Calu3 (cell line): ENCODE measurements around the gene CTNNA2. TPM values are rescaled to one million over a fixed set of nuclear protein-coding genes. Genes with fewer than 3 reads are reported as not detected.

Experiments used
- BruUV-seq: library from RNA; stranded (reverse); fragments of 400-500 nt; replicated peaks from 2 replicates; lab custom pipeline; 2021; lab: Mats Ljungman, UMichigan
- CTCF ChIA-PET: fragments of 300-600 bp; sonication (Branson Sonifier 250); formaldehyde crosslinking; loops from one replicate; lab custom pipeline; 2022; ENCODE audit warnings: antibody characterized with exemption; lab: Charles Lee
- DNase-seq: peaks from one replicate; pipeline ENCODE4 v3.0.0; 2022
- H3K27ac Mint-ChIP-seq: one replicate; pipeline ENCODE4 v1.8.0; 2022; ENCODE audit warnings: mixed read lengths; ENCODE audit not compliant: unreplicated experiment
- H3K27me3 Mint-ChIP-seq: one replicate; pipeline ENCODE4 v1.8.0; 2022; ENCODE audit warnings: mixed read lengths; ENCODE audit not compliant: unreplicated experiment
- H3K36me3 Mint-ChIP-seq: one replicate; pipeline ENCODE4 v1.8.0; 2022; ENCODE audit warnings: mild to moderate bottlenecking, moderate library complexity, mixed read lengths; ENCODE audit not compliant: insufficient read depth, unreplicated experiment
- H3K4me1 Mint-ChIP-seq: one replicate; pipeline ENCODE4 v1.8.0; 2022; ENCODE audit warnings: mild to moderate bottlenecking, low read depth, mixed read lengths; ENCODE audit not compliant: unreplicated experiment
- H3K4me3 Mint-ChIP-seq: one replicate; pipeline ENCODE4 v1.8.0; 2022; ENCODE audit warnings: mild to moderate bottlenecking, low read depth, moderate library complexity, mixed read lengths; ENCODE audit not compliant: unreplicated experiment
- H3K9me3 Mint-ChIP-seq: one replicate; pipeline ENCODE4 v1.8.0; 2022; ENCODE audit warnings: low read depth, mixed read lengths; ENCODE audit not compliant: unreplicated experiment
- intact Hi-C: fragments of 100-400 bp; cut with micrococcal nuclease; formaldehyde crosslinking; loops from one replicate; pipeline ENCODE4 v1.10.0; 2022; ENCODE audit not compliant: unreplicated experiment
- total RNA-seq: library from RNA; stranded (reverse); gene quantifications from 2 replicates; pipeline ENCODE4 v1.2.3, GENCODE V29; 2022
- TF ChIP-seq, protein P1 (sequence below): fragments of 200-600 bp; IDR thresholded peaks from one replicate; pipeline ENCODE4 v1.8.0; 2022; ENCODE audit warnings: antibody characterized with exemption; ENCODE audit not compliant: unreplicated experiment

The CTNNA2 gene
- total RNA-seq, 1 experiment from 2014 or later, result not detected

DNA sequence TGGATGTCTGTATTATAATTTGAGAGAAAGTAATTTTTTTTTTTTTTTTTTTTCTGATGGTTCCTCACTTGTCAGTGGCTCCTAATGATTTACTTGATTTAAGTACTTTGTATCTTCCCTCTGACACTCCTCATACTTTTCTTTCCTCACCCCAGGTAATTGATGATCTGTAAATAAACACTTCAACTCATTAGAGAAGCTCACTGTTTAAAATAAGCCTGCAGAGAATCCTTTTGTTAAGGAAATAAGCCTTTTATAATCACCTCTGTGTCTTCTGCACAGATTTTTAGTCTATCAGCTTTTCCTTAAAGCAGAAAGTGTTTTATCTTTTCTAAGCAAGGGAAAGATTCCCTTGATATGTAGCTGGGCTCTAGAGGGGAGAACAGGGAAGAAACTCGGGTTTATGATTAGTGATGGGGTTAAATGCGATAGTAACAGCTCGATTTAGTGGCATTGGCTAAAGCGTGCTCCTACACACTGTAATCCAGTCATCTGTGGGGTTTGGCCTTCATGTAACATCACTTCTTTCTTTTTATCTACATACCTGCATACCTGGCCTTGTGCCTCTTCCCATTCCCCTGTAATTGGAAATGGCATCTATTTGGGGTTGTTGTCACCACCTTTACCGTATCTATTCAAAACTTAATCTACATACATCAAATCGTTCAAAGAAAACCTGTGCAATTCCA, 851.8 kb downstream of the CTNNA2 start:
- intact Hi-C loops, result no loop called here
- H3K27ac Mint-ChIP-seq, result no peak overlapping the region
- no peaks in the 10 kb centered on the region for H3K36me3 Mint-ChIP-seq
- H3K27me3 Mint-ChIP-seq, result no peaks in the 10 kb centered on the region
- CTCF ChIA-PET, result no interaction called here
- H3K9me3 Mint-ChIP-seq, result peaks cover 12% of the 10 kb centered on the region
- BruUV-seq, result no TSS peak
- TF ChIP-seq, protein P1, sequence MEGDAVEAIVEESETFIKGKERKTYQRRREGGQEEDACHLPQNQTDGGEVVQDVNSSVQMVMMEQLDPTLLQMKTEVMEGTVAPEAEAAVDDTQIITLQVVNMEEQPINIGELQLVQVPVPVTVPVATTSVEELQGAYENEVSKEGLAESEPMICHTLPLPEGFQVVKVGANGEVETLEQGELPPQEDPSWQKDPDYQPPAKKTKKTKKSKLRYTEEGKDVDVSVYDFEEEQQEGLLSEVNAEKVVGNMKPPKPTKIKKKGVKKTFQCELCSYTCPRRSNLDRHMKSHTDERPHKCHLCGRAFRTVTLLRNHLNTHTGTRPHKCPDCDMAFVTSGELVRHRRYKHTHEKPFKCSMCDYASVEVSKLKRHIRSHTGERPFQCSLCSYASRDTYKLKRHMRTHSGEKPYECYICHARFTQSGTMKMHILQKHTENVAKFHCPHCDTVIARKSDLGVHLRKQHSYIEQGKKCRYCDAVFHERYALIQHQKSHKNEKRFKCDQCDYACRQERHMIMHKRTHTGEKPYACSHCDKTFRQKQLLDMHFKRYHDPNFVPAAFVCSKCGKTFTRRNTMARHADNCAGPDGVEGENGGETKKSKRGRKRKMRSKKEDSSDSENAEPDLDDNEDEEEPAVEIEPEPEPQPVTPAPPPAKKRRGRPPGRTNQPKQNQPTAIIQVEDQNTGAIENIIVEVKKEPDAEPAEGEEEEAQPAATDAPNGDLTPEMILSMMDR, result no peak
- H3K4me1 Mint-ChIP-seq, result no peaks in the 10 kb centered on the region
- no peak for DNase-seq
- H3K4me3 Mint-ChIP-seq, result no peak overlapping the region

- BruUV-seq, result no TSS peak
- Mint-ChIP-seq H3K27ac (no peak overlapping the region), H3K36me3 (no peaks in the 10 kb centered on the region), H3K9me3 (peaks cover 12% of the 10 kb centered on the region), H3K27me3 (no peaks in the 10 kb centered on the region), H3K4me1 (no peaks in the 10 kb centered on the region), H3K4me3 (no peak overlapping the region)
- no peak for DNase-seq
- CTCF ChIA-PET, result no interaction called here
- TF ChIP-seq, protein P1, result no peak
- intact Hi-C loops, result no loop called here
Observed at GRCh38 chr2:80365762-80366161, 852.9 kb downstream of the CTNNA2 start.

GRCh38 chr2:80370375-80371009, 857.6 kb downstream of the CTNNA2 start:
- intact Hi-C loops, result no loop called here
- TF ChIP-seq, protein P1, result no peak
- Mint-ChIP-seq H3K27ac (no peak overlapping the region), H3K27me3 (no peaks in the 10 kb centered on the region), H3K9me3 (peaks cover 13% of the 10 kb centered on the region), H3K4me3 (no peak overlapping the region), H3K36me3 (no peaks in the 10 kb centered on the region), H3K4me1 (no peaks in the 10 kb centered on the region)
- no TSS peak for BruUV-seq
- no peak for DNase-seq
- CTCF ChIA-PET, result no interaction called here

GRCh38 chr2:80374105-80374504, 861.3 kb downstream of the CTNNA2 start:
- Mint-ChIP-seq H3K27me3 (no peaks in the 10 kb centered on the region), H3K36me3 (peaks cover 5% of the 10 kb centered on the region), H3K9me3 (peaks cover 18% of the 10 kb centered on the region), H3K4me1 (no peaks in the 10 kb centered on the region), H3K4me3 (no peak overlapping the region), H3K27ac (no peak overlapping the region)
- TF ChIP-seq, protein P1, result no peak
- intact Hi-C loops, result no loop called here
- BruUV-seq, result no TSS peak
- DNase-seq, result no peak
- CTCF ChIA-PET, result no interaction called here
